Astrocyte of the hippocampus (primary cell): ENCODE results near the gene FN3KRP.
A peak's percentile ranks its signal among the peaks of the same experiment; 100 is the strongest.

Experiments used
- DNase-seq: peaks from one replicate; pipeline ENCODE4 v3.0.0; 2011; ENCODE audit warnings: low read depth, low spot score

The FN3KRP gene

GRCh38 chr17:82716203-82717010, at the start of gene FN3KRP:
FN3KRP (plus strand) TSS chr17:82716706; CDS start chr17:82716756, 50 bp downstream.
- DNase-seq = peak; percentile 99

GRCh38 chr17:82666931-82667667, 49.4 kb upstream of the FN3KRP start:
- no peak for DNase-seq

- DNase-seq = no peak
Measured at GRCh38 chr17:82667668-82668000, 48.9 kb upstream of the FN3KRP start.

GRCh38 chr17:82668024-82668630, 48.4 kb upstream of the FN3KRP start:
- no peak for DNase-seq

GRCh38 chr17:82668631-82669099, 47.8 kb upstream of the FN3KRP start:
- DNase-seq = peak; percentile 79

- no peak for DNase-seq
Measured at GRCh38 chr17:82670661-82671450, 45.6 kb upstream of the FN3KRP start.

- peak; percentile 36 for DNase-seq
Measured at GRCh38 chr17:82674656-82675475, 41.6 kb upstream of the FN3KRP start.

GRCh38 chr17:82675476-82676245, 40.8 kb upstream of the FN3KRP start:
- DNase-seq = no peak

GRCh38 chr17:82677353-82677925, 39.1 kb upstream of the FN3KRP start:
- DNase-seq = no peak

GRCh38 chr17:82678265-82678891, 38.1 kb upstream of the FN3KRP start:
- DNase-seq = peak; percentile 22

GRCh38 chr17:82679586-82680465, 36.7 kb upstream of the FN3KRP start:
- DNase-seq = no peak

- no peak for DNase-seq
Measured at GRCh38 chr17:82681547-82681946, 35.0 kb upstream of the FN3KRP start.

- DNase-seq = no peak
Measured at GRCh38 chr17:82683534-82683933, 33.0 kb upstream of the FN3KRP start.

- DNase-seq = peak; percentile 57
Measured at GRCh38 chr17:82684228-82684841, 32.2 kb upstream of the FN3KRP start.

- DNase-seq = no peak
Measured at GRCh38 chr17:82685291-82685690, 31.2 kb upstream of the FN3KRP start.

GRCh38 chr17:82686366-82687324, 29.9 kb upstream of the FN3KRP start:
- DNase-seq = no peak
